ENCODE results near the gene CAMKV. TPM values are rescaled to one million over a fixed set of nuclear protein-coding genes. Genes with fewer than 3 reads are reported as not detected.
A peak's percentile ranks its signal among the peaks of the same experiment; 100 is the strongest.

Gene CAMKV
- total RNA-seq, 1 experiment from 2014 or later: 0.58 TPM

- intact Hi-C loops (cut with micrococcal nuclease): no loop called here
- H3K36me3 ChIP-seq (ENCODE audit: low read depth, low read length): peaks cover 39% of the 10 kb centered on the region
- H3K9me3 ChIP-seq (ENCODE audit: low read length): no peaks in the 10 kb centered on the region
- ChIA-PET POLR2A (ENCODE audit: unreplicated experiment) (interaction anchor here (0.6 kb wide), 1 partner anchor 86 kb away, joined by 5 read pairs; no protein-coding TSS in a partner anchor), CTCF (no interaction called here)
- H3K4me2 ChIP-seq (ENCODE audit: low read length): no peak overlapping the region
- peaks cover 4% of the 10 kb centered on the region; the same call in 1 of the 2 replicates for H3K4me1 ChIP-seq (ENCODE audit: insufficient read depth, low read length)
- H4K20me1 ChIP-seq (ENCODE audit: low read length): no peaks in the 10 kb centered on the region
- H3F3A ChIP-seq (ENCODE audit: low read length, unreplicated experiment): no peaks in the 10 kb centered on the region
- H3K27ac ChIP-seq (ENCODE audit: low read length): no peak overlapping the region
- no peaks in the 10 kb centered on the region for H3K27me3 ChIP-seq (ENCODE audit: low read length)
- H2AFZ ChIP-seq (ENCODE audit: low read length): no peak overlapping the region
- no peak for TF ChIP-seq EZH2phosphoT487 (IDR thresholded peaks at IDR 0.05; ENCODE audit: borderline replicate concordance, low read length)
- no peak for TF ChIP-seq CTCF (conservative IDR thresholded peaks at IDR 0.05; ENCODE audit: low read depth, low read length)
- no peak for TF ChIP-seq EZH2 (IDR thresholded peaks at IDR 0.05; ENCODE audit: low read length, unreplicated experiment)
- no peak overlapping the region for H3K9ac ChIP-seq (ENCODE audit: low read length)
- H3K79me2 ChIP-seq (ENCODE audit: low read length): no peaks in the 10 kb centered on the region
- BruUV-seq (replicated peaks): no TSS peak
- DNase-seq: peak; percentile 35
- H3K9me2 ChIP-seq (replicated peaks; ENCODE audit: low read length): no peaks in the 10 kb centered on the region
- peak; percentile 48; the same call in 1 of the 2 replicates for ATAC-seq
- H3K4me3 ChIP-seq (ENCODE audit: low read length): no peak overlapping the region
Measured at GRCh38 chr3:49844464-49845183, 25.1 kb downstream of the CAMKV start.

- Histone ChIP-seq H3K9me2 (replicated peaks; ENCODE audit: low read length) (no peaks in the 10 kb centered on the region), H3K27me3 (ENCODE audit: low read length) (no peaks in the 10 kb centered on the region), H3K36me3 (ENCODE audit: low read depth, low read length) (peaks cover 46% of the 10 kb centered on the region), H3K9me3 (ENCODE audit: low read length) (no peaks in the 10 kb centered on the region), H2AFZ (ENCODE audit: low read length) (no peak overlapping the region), H3K4me2 (ENCODE audit: low read length) (no peak overlapping the region), H3K4me3 (ENCODE audit: low read length) (no peak overlapping the region), H3F3A (ENCODE audit: low read length, unreplicated experiment) (no peaks in the 10 kb centered on the region), H3K9ac (ENCODE audit: low read length) (no peak overlapping the region), H3K79me2 (ENCODE audit: low read length) (no peaks in the 10 kb centered on the region), H3K4me1 (ENCODE audit: insufficient read depth, low read length) (peaks cover 4% of the 10 kb centered on the region; the same call in 1 of the 2 replicates), H4K20me1 (ENCODE audit: low read length) (no peaks in the 10 kb centered on the region), H3K27ac (ENCODE audit: low read length) (no peak overlapping the region)
- ATAC-seq (no peak), DNase-seq (no peak)
- no TSS peak for BruUV-seq (replicated peaks)
- ChIA-PET CTCF (no interaction called here), POLR2A (ENCODE audit: unreplicated experiment) (no interaction called here)
- intact Hi-C loops (cut with micrococcal nuclease): no loop called here
- no peak for TF ChIP-seq CTCF (conservative IDR thresholded peaks at IDR 0.05; ENCODE audit: low read depth, low read length)
- no peak for TF ChIP-seq EZH2 (IDR thresholded peaks at IDR 0.05; ENCODE audit: low read length, unreplicated experiment)
- TF ChIP-seq EZH2phosphoT487 (IDR thresholded peaks at IDR 0.05; ENCODE audit: borderline replicate concordance, low read length): no peak
Measured at GRCh38 chr3:49842843-49843517, 26.7 kb downstream of the CAMKV start.

Measured in PC-3 (cell line).